ENCODE results near the gene RETN.

DNA sequence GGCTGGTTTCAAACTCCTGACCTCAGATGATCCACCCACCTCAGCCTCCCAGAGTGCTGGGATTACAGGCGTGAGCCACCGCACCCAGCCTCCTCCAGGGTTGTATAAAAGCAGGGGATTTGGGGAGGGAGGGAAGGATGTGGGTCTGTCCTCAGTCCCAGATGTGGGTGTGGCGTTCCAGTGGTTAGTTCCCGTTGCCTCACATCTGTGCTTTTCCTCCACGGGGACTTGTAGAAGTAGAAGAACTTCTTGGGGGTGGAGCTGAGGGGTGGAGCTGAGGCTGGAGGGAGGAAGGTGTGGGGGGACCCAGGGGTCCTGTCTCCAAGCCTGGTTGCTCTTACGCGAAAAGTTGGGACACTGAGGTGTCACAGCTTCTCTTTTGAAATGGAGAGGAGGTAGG, 7.5 kb downstream of the RETN start:
- TF ChIP-seq, protein P1, sequence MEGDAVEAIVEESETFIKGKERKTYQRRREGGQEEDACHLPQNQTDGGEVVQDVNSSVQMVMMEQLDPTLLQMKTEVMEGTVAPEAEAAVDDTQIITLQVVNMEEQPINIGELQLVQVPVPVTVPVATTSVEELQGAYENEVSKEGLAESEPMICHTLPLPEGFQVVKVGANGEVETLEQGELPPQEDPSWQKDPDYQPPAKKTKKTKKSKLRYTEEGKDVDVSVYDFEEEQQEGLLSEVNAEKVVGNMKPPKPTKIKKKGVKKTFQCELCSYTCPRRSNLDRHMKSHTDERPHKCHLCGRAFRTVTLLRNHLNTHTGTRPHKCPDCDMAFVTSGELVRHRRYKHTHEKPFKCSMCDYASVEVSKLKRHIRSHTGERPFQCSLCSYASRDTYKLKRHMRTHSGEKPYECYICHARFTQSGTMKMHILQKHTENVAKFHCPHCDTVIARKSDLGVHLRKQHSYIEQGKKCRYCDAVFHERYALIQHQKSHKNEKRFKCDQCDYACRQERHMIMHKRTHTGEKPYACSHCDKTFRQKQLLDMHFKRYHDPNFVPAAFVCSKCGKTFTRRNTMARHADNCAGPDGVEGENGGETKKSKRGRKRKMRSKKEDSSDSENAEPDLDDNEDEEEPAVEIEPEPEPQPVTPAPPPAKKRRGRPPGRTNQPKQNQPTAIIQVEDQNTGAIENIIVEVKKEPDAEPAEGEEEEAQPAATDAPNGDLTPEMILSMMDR (IDR thresholded peaks at IDR 0.05): no peak
- no peak for TF ChIP-seq POLR2A (IDR thresholded peaks at IDR 0.05)
